Thyroid gland (tissue), 4 donors: ENCODE results near the gene MEGF10. TPM values are rescaled to one million over a fixed set of nuclear protein-coding genes. Genes with fewer than 3 reads are reported as not detected.
"Not testable (repeated sequence)": the region's sequence is repeated elsewhere in the genome, so short reads cannot be mapped to it uniquely, and the experiment has no call there.

Experiments
- DNase-seq, 2 donors: peaks; one replicate each; pipeline ENCODE4 v3.0.0-alpha.2; 2019
- H3K27ac ChIP-seq, 3 donors: fragments of 200-600 bp; sonication (generic); 1 replicate in 2 of 3; 2 replicates in 1 of 3; pipeline ENCODE4 v1.5.1; 2016 to 2019; ENCODE audit warnings: mild to moderate bottlenecking in 1 of 3, moderate library complexity in 1 of 3
- H3K27me3 ChIP-seq: fragments of 200-600 bp; sonication (generic); one replicate; pipeline ENCODE4 v1.5.1; 2019
- H3K36me3 ChIP-seq, 2 donors: fragments of 200-600 bp; sonication (generic); one replicate each; pipeline ENCODE4 v1.5.1; 2016 to 2019
- H3K4me1 ChIP-seq, 2 donors: fragments of 200-600 bp; sonication (generic); one replicate each; pipeline ENCODE4 v1.5.1; 2017 to 2019
- H3K4me3 ChIP-seq, 3 donors: fragments of 200-600 bp; sonication (generic); replicated peaks in 1 of 3; 1 replicate in 2 of 3; 2 replicates in 1 of 3; pipeline ENCODE4 v1.5.1; 2016; ENCODE audit warnings: mild to moderate bottlenecking in 1 of 3
- H3K9me3 ChIP-seq: fragments of 200-600 bp; sonication (generic); one replicate; pipeline ENCODE4 v1.5.1; 2017
- POLR2A ChIP-seq, 2 donors: fragments of 450-650 bp; IDR thresholded peaks; one replicate each; pipeline ENCODE4 v1.6.1; 2017; ENCODE audit warnings: antibody characterized with exemption in 2 of 2, mild to moderate bottlenecking in 2 of 2, moderate library complexity in 1 of 2
- WGBS, 2 donors: methylation state at CpG; one replicate each; pipeline ENCODE4 v1.1.5; 2017; 5-methylcytosine and 5-hydroxymethylcytosine counted together
- intact Hi-C: fragments of 100-400 bp; cut with DNase I; formaldehyde crosslinking; loops from one replicate; pipeline ENCODE4 v1.15.1; 2023
- total RNA-seq, 4 donors: library from RNA; depleted of rRNA; stranded (reverse); fragments of >200 nt; gene quantifications; one replicate each; pipeline ENCODE4 v1.2.3, GENCODE V29; 2016
- TF ChIP-seq, protein P1 (sequence below), 6 experiments: fragments of 200-600 bp in 3 of 6; fragments of 450-650 bp in 3 of 6; sonication (generic) in 3 of 6; IDR thresholded peaks; one replicate each; pipeline ENCODE4 v1.5.1; 2016 to 2019; ENCODE audit warnings: antibody characterized with exemption in 6 of 6, mild to moderate bottlenecking in 2 of 6, inconsistent platforms in 1 of 6, moderate library complexity in 1 of 6

MEGF10 gene
- total RNA-seq, 4 donors from 2014 or later = under 0.01 to 2.3 (median 0.42) TPM; not detected in 1

DNA sequence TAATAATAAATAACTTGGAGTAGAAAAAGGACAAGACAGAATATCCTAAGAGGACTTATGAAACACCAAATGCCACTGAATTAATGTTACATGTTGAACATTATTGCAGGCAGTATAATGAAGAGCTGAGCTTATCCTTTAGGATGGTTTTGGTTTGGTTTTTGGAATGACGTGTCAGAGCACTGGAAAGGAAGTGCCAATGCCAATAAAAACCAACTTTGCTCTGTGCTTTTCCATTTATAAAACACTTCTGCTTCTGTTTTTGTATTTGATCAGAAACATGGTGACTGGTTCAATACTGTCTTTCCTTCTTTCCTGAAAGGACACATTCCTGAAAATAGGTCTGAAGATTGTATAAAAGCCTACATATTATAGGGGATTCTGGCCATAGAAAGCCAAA lies 4.2 kb downstream of the MEGF10 start:
- TF ChIP-seq, protein P1, sequence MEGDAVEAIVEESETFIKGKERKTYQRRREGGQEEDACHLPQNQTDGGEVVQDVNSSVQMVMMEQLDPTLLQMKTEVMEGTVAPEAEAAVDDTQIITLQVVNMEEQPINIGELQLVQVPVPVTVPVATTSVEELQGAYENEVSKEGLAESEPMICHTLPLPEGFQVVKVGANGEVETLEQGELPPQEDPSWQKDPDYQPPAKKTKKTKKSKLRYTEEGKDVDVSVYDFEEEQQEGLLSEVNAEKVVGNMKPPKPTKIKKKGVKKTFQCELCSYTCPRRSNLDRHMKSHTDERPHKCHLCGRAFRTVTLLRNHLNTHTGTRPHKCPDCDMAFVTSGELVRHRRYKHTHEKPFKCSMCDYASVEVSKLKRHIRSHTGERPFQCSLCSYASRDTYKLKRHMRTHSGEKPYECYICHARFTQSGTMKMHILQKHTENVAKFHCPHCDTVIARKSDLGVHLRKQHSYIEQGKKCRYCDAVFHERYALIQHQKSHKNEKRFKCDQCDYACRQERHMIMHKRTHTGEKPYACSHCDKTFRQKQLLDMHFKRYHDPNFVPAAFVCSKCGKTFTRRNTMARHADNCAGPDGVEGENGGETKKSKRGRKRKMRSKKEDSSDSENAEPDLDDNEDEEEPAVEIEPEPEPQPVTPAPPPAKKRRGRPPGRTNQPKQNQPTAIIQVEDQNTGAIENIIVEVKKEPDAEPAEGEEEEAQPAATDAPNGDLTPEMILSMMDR (IDR thresholded peaks at IDR 0.05) = no peak
- TF ChIP-seq POLR2A (IDR thresholded peaks at IDR 0.05) = no peak
- no peak for DNase-seq
- H3K36me3 ChIP-seq = no peaks in the 10 kb centered on the region
- H3K4me1 ChIP-seq = peaks cover 6 to 15% of the 10 kb centered on the region in 2 donors
- no peak overlapping the region for H3K4me3 ChIP-seq
- 83 to 85% methylated on average over 1 of the region's 1 CpG for WGBS, 2 donors
- intact Hi-C loops = loop anchor here (5.0 kb wide), 1 partner anchor 197 kb away; no protein-coding TSS in a partner anchor
- no peaks in the 10 kb centered on the region for H3K9me3 ChIP-seq
- no peak overlapping the region for H3K27ac ChIP-seq
- no peaks in the 10 kb centered on the region for H3K27me3 ChIP-seq

DNA sequence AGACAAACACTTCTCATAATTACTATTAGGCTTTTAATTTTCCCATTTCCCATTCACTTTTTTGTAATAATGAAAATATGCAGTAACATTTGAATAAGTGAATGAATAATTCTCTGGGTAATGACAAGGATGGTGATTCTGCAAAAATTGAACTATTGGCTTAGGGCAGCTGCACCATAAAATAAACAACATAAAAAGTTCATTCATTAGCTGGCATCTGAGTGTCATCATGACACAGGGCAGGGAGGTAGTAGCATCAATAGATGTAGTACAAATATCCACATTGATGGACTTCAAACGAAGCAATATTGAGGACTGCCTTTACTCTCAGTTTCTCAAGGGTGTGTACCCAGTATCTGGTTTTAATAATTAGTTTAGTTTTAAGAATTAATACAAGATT lies 4.9 kb downstream of the MEGF10 start:
- DNase-seq = no peak
- Histone ChIP-seq H3K4me1 (peaks cover 1 to 10% of the 10 kb centered on the region in 2 donors), H3K36me3 (no peaks in the 10 kb centered on the region), H3K4me3 (no peak overlapping the region), H3K27me3 (no peaks in the 10 kb centered on the region), H3K9me3 (no peaks in the 10 kb centered on the region), H3K27ac (no peak overlapping the region)
- TF ChIP-seq, protein P1 (IDR thresholded peaks at IDR 0.05) = no peak
- TF ChIP-seq POLR2A (IDR thresholded peaks at IDR 0.05) = no peak
- intact Hi-C loops = no loop called here
- 88 to 96% methylated on average over 1 of the region's 1 CpG for WGBS, 2 donors

DNA sequence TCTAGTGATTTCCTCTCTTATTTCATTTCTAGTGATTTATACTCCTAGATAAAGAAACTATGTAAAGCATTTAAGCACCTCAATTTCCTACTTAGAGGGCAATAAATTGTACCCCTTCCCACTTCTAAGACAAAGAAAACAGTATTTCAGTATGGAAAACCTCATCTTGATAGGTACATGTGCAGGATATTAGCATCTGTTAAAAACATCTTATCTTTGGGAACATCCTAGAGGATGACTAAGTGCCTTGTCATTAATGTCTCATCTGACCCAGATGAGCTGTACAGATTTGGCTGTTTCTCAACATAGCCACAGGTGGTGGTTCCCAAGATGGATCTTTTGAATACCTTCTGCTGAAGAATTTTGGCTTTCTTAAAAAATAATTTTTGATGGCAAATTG lies 5.7 kb downstream of the MEGF10 start:
- intact Hi-C loops = no loop called here
- TF ChIP-seq, protein P1 (IDR thresholded peaks at IDR 0.05) = no peak
- no peak for TF ChIP-seq POLR2A (IDR thresholded peaks at IDR 0.05)

DNA sequence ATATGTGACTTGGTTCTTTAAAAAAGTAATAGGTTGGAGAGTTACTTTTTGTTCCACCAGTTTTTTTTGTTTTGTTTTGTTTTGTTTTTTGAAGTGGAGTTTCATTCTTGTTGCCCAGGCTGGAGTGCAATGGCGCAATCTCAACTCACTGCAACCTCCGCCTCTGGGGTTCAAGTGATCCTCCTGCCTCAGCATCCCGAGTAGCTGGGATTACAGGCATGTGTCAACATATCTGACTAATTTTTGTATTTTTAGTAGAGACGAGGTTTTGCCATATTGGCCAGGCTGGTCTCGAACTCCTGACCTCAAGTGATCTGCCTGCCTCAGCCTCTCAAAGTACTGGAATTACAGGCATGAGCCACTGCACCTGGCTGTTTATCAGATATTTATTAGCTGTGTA lies 6.3 kb downstream of the MEGF10 start:
- H3K27ac ChIP-seq, H3K36me3 ChIP-seq, H3K9me3 ChIP-seq, H3K4me1 ChIP-seq, H3K4me3 ChIP-seq, intact Hi-C loops, H3K27me3 ChIP-seq: not testable (repeated sequence)
- WGBS, 2 donors = 36 to 53% methylated on average over 5 of the region's 5 CpGs
- peak; percentile 25 to 26 for DNase-seq

More for the DNA sequence above, 5.7 kb downstream of the MEGF10 start:
- Histone ChIP-seq H3K9me3 (no peaks in the 10 kb centered on the region), H3K27ac (no peak overlapping the region), H3K27me3 (no peaks in the 10 kb centered on the region), H3K4me3 (no peak overlapping the region), H3K4me1 (peaks cover 0 to 4% of the 10 kb centered on the region in 2 donors), H3K36me3 (no peaks in the 10 kb centered on the region)
- no peak for DNase-seq

DNA sequence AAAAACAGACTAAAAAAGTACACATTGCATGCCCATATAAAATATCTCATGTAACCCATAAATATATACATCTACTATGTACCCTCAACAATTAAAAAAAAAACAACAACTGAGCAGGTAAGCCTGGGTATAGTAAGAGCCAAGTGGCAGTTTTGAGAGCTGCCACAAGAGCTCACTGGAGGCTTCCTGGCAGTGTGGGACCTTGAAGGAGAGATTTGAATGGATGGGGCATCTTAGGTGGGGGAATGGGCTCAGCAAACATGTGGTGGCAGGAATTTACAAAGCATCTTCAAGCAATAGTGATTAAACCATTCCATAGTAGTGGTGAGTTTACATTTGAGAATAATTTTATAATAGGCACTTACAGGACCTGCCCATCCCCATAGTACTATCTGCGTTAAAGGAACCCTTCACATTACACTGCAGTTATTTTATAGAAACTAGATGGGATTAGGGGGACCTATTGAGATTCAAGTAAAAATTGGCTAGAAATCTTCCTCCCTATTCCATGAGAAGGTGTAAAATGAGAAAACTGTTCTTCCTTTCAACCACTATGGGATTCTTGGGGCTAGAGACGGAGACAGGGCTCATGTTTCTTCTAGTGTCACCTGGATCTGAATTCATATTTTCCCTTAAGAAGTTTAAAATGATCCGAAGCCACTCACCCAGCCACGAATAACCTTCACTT lies 6.9 kb downstream of the MEGF10 start:
- intact Hi-C loops = no loop called here
- TF ChIP-seq, protein P1 (IDR thresholded peaks at IDR 0.05) = no peak
- TF ChIP-seq POLR2A (IDR thresholded peaks at IDR 0.05) = no peak
- no peak for DNase-seq
- no peaks in the 10 kb centered on the region for H3K9me3 ChIP-seq
- 78 to 83% methylated on average over 4 of the region's 4 CpGs for WGBS, 2 donors
- H3K27me3 ChIP-seq = no peaks in the 10 kb centered on the region
- no peaks in the 10 kb centered on the region for H3K36me3 ChIP-seq
- peaks cover 0 to 4% of the 10 kb centered on the region in 2 donors for H3K4me1 ChIP-seq
- H3K4me3 ChIP-seq = no peak overlapping the region
- no peak overlapping the region for H3K27ac ChIP-seq
